Erythroblast (primary cell): ENCODE data around the gene GUK1.

Experiments used
- GATA1 ChIP-seq: IDR thresholded peaks from 2 replicates; pipeline ENCODE4 v1.6.1; 2011; ENCODE audit warnings: low read depth, mild to moderate bottlenecking, control low read depth, low read length, moderate library complexity
- POLR2A ChIP-seq: IDR thresholded peaks from 2 replicates; pipeline ENCODE4 v1.6.1; 2011; ENCODE audit warnings: mild to moderate bottlenecking, low read length

- no peak for TF ChIP-seq POLR2A
- TF ChIP-seq GATA1, result no peak
These were observed 11.3 kb downstream of the GUK1 start for GRCh38 chr1:228151180-228151925.
